NCI-H2081 (cell line): Measurements from ENCODE around the gene SRGAP2.
"Not testable (repeated sequence)": the region's sequence is repeated elsewhere in the genome, so short reads cannot be mapped to it uniquely, and the experiment has no call there.

Source experiments
- DNase-seq, 2 experiments: peaks; one replicate each; lab custom pipeline; 2025; lab: John Stamatoyannopoulos, UW

The SRGAP2 gene

DNA sequence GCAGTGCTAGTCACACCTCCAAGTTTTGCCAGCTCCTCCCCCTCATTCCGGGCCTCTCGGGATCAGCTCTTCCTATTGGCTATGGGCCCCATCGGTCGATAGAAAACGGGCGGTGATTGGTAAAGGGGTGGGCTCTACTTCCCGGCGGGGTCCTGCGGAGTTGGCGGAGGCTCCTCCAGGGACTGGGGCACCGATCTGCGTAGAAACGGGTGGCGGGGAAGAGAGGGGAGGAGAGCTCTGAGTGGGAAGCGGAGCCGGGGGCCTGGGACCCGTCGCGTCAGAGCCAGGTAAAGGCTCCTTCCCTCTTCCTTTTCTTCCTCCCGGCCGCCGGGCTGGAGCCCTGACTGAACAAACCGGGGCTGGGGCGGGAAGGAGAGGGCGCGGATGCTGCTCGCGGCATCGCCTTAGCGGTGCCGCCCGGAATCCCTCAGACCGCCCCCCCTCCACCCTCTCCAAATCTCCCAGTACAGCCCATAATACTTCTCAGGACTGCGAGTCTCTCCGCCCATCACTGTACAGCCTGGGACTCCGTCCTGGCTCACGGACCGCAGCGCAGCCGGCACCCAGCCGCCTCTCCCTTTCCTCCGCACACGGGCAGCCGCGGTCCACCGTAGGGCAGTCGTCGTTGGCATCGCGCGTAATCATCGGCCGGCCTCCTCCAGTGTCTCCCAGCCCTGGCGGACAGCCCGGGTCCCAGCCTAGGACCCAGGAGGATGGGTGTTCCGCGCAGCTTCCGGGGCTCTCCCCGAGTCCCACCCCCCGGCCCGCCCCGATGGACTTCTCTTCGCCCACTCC is at the start of gene SRGAP2:
Gene SRGAP2 (plus strand): TSS at position 178 of the 795 bp plus-strand sequence. CDS start 2,430 bp downstream, outside the sequence.
- DNase-seq, result peak; percentile 40 to 50

DNA sequence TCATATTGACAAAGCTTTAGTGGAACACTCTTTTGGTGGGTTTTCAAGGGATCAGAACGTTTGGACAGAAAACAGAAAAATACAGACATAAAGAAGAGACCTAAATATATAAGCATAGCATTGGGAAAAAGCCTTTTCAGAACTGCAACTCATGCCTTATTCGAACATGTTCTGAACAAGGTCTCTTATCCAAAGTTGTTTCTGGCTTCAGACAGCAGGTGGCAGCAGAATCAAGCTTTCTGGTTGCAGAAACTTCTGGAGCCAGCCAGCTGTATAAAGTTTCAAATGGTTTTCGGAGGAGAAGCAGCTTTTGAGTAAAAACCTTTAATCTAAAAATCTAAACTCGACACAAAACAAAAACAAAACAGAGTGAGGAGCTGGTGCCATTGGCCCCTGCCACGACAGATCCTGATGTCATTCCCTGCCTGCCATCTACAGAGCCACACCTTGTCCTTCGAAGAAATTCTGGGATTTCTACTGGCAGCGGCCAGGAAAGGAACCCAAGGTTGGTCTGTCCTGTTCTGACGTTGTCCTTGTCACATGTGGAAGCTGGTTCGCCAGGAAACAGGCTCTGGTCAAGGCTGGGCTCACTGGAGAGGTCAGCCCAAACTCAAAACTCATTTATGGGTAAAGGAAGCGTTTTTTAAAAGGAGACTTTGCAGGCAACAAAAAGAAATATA is 35.9 kb upstream of the SRGAP2 start:
- not testable (repeated sequence) for DNase-seq

GRCh38 chr1:206169794-206170193 is 33.5 kb upstream of the SRGAP2 start:
- DNase-seq, result not testable (repeated sequence)

DNA sequence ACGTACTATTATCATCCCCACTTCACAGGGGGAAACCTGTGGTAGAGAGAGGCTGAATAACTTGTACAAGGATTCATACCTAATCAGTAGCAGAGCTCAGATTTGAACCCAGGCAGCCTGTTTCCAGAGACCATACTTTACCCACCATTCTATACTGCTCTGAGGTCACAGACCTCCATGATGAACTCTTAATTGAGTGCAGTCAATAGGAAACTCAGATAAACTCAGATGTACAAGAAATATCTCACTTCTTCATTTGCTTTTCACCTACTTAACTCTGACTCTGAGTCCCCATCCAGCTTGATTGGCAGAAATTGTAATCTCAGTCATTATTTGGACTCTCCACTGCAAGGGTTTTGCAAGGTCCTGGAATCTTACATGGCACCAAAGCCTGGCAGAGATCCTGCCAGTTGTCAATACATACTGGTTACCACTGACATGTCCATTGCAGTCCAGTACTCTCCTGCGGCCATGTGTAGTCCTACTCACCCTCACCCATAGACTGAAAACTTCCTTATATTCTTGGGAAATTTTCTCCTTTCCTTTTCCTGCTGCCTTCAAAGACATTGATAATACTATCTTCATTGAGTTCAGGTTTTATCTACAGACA is 30.1 kb upstream of the SRGAP2 start:
- not testable (repeated sequence) for DNase-seq

DNA sequence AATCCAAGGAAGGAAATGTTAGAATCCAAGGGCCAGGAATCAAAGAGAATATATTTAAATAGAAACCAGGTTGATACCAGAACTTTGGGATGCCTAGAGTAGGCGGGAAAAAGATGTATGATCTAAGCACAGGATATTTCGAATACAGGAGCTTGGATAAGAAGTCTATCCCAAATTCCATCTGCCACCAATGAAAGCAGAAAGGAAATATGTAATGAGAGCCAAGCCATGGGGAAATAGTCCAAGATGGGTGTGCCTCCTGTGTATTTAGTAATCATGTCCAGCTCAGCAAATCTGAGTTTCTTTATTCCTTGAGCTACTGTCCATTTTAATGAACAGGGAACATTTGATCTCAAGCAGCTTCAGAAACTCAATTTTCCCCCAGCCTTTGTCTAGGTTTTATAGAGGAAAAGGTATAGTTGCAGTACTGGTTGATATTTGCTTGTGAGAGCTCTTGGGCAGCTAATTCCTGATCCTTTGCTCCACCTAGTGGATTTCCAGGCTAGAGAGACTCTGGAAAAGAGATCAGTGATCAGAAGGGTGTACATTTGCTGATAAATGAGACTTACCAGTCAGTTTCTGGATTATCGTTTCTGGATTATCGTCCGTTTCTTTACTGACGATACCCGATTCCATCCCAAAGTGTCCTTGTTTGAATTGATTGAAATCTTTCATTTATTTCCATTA is 29.0 kb upstream of the SRGAP2 start:
- peak in 1 of 2 experiments; percentile 22 for DNase-seq

DNA sequence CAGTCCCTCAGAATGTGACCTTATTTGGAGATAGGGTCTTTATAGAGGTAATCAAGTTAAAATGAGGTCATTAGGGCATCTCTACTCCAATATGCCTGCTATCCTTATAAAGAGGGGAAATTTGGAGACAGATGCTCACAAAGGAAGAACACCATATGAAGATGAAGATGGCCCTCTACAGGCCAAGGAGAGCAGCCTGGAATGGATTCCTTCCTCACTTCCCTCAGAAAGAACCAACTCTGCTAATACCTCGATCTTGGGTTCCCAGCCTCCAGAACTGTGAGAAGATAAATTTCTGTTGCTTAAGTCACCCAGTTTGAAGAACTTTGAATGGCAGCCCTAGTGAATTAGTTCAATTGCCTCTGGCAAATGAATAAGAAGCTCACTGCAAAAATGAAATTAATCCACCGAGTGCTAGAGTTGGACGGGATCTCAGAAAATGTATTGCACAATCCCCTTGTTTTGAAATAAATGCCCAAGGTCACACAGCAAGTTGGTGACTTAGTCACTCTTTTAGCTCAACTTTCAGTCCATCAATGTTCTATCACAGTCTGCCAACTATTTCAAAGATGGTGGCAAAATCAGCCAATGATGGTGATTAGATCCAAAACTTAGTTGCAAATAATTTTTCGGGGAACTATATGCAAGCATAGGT is 27.8 kb upstream of the SRGAP2 start:
- not testable (repeated sequence) for DNase-seq

DNA sequence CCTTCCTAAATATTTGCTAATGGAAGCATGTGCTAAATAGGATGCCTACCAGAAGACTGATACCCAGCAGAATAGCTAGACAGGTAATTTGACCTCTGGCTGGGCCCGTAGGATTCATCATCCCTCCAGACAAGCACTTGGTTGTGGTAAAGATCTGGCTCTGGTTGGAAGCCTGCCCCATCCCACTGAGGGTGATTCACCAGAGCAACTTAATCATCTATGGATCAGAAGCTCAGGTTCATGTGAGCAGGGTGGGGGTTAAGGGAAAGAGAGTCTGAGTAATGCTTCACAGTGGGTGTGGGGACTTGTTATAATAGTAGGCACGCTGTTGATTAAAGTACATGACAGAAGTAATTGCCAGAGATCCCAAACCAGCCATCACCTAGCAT is 27.2 kb upstream of the SRGAP2 start:
- not testable (repeated sequence) for DNase-seq

GRCh38 chr1:206178061-206178989 is 25.0 kb upstream of the SRGAP2 start:
- DNase-seq, result not testable (repeated sequence)

DNA sequence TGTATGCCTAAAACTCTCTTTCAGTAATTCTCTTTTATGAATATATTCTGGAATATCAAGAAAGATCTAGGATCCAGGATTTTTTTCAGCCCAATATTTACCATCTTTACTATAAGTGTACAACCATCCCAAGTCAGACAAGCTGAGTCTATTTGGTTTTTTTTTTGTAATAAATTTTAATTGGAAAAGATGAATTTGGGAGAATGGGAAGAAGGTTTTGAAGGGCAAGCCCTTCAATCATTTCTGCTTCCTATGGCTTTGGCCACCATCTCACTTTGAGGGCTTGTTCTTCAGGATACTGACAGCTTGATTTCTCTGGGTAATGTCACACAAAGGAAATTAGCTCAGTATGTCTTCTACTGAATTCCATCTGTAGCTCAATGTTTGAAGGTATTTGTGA is 23.7 kb upstream of the SRGAP2 start:
- not testable (repeated sequence) for DNase-seq

DNA sequence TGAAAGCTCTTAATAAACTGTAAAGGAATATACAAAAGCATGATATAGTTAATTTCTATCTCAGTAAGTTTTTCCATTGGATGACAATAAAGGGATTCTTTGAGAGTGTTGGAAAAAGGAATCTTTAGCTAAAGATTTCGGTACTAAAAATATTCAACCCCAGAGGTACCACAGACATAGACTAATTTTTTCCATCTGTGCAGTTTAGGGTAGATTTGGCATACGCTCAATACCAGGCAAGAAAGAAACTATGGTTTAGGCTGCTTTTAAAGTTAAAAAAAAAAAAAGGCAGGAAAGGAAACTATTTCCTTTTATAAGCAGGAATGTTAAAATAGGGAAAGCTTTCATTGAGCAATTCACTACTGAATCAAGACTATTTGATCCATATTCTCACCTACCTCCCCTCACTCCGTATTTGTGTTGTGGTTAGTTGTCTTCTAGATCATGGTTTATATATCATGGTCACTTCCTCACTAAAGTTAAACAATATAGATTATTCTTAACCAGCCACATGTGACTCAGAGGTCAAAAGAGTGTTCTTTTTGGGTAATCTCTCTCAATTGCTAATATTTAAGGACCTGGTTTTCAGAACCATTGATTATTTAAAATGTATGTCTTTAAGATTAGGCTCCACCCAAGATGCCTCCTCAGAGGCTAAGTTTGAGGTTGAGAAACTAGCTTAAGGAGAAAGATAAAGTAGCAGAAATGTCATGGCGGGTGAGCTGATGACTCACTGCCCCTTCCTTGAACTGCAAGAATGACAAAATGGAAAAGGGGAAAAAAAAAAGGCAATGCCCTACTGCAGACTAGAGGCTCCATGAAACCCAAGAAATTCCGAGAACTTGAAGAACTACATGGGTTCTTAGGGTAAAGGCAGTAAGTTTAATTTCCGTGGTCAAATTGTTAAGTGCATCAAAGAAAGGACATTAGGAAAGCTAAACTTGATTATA is 20.7 kb upstream of the SRGAP2 start:
- not testable (repeated sequence) for DNase-seq

DNA sequence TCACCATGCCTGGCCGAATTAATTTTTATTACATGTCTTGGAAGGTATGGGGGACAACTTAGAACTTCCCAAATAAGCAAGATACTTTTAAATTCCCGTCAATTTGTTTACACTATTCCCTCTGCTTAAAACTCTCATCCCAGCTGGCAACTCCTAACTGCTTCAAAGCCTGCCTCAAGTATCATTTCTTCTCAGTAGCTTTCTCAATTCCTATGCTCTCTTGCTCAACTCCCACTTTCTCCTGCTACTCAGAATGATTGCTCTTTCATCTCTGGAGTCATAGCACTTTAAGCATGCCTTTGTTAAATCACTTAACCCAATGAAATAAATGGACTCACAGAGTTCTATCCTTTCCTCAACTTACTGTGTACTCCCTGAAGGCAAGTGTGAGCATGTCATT is 19.6 kb upstream of the SRGAP2 start:
- DNase-seq, result not testable (repeated sequence)

- DNase-seq, result not testable (repeated sequence)
Measured at GRCh38 chr1:206185778-206186177, 17.6 kb upstream of the SRGAP2 start.

DNA sequence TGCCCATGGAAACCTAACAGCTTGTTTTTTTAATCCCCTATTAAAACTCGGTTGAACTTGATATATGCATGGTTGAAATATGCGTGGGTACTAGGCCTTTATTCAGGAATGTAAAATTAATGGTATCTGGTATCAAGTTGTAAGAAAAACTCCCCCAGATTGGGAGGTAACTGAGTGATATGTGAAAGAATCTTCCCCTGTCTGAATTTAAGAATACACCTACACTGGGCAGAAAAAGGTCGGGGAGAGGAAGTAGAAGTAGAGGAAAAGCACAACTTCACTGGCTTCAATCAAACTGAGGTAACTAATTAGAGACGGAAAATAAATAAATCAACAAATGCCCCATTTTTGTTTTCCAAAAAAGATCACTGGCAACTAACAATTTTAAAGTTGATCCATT is 16.5 kb upstream of the SRGAP2 start:
- not testable (repeated sequence) for DNase-seq

DNA sequence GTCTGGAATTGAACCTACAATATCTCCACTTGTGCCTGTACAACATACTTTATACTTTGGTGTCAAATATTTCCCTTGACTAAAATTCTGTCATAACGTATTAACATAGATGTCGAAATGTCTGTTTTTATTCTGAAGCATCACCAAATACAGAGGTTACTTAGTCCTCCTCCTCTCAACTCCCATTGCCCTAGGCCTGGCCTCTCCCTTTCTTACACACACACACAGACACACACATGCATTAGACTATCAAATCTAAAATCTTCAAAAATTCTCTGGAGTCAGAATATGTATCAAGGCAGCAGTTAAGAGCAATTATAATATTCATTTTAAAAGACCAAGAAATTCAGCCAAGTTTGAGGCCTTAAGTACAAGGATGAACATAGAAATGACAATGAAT is 8.2 kb upstream of the SRGAP2 start:
- not testable (repeated sequence) for DNase-seq

GRCh38 chr1:206196748-206197424 is 6.5 kb upstream of the SRGAP2 start:
- DNase-seq, result not testable (repeated sequence)

GRCh38 chr1:206202789-206203363 is 465 bp upstream of the SRGAP2 start, which contains the start of gene FAM72A:
Gene FAM72A (minus strand): TSS chr1:206202839. CDS start chr1:206202025, 814 bp downstream.
- peak; percentile 100 for DNase-seq

DNA sequence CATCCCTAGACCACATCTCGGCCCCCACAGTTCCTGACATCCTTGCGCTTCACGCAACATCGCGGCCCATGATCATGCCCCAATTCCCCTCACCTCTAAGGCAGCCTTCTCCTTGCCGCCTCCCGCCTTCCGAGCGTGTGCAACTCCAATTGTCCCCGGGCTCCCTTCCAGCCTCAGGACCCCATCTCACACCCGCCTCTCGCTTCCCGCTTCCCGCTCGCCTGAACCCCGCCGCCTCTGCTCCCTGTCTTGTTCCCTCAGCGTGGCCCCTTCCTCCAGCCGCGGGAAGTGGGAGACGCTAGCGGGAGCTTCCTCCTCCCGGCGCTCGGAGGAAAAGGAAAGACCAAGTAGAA is 794 bp downstream of the SRGAP2 start:
- DNase-seq, result not testable (repeated sequence)

GRCh38 chr1:206204871-206205270 is 1.5 kb downstream of the SRGAP2 start:
- DNase-seq, result not testable (repeated sequence)
